ENCODE results near the gene VMO1.

VMO1 gene

DNA sequence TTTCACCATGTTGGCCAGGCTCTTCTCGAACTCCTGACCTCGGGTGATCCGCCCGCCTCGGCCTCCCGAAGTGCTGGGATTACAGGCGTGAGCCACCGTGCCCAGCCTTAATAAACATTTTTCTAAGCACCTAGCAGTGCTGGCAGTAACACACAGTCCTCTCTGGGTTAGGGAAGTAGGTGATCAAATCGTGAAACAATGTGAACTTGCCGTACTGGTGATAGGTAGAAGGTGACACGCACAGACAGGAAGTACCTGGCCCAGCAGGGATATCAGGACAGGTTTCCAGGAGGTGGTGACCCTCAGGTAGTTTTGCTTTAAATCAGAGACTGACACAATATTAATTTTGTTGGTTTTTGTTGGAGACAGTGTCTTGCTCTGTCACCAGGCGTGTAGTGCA lies 25.3 kb upstream of the VMO1 start:
- Mint-ChIP-seq H3K27ac (no peak overlapping the region), H3K9me3 (no peaks in the 10 kb centered on the region), H3K27me3 (ENCODE audit: low read depth) (no peaks in the 10 kb centered on the region), H3K4me1 (peaks cover 6% of the 10 kb centered on the region), H3K36me3 (ENCODE audit: low read depth) (peaks cover 29% of the 10 kb centered on the region), H3K4me3 (peak overlapping the region in 1 of 3 experiments; percentile 43)
- TF ChIP-seq, protein P1, sequence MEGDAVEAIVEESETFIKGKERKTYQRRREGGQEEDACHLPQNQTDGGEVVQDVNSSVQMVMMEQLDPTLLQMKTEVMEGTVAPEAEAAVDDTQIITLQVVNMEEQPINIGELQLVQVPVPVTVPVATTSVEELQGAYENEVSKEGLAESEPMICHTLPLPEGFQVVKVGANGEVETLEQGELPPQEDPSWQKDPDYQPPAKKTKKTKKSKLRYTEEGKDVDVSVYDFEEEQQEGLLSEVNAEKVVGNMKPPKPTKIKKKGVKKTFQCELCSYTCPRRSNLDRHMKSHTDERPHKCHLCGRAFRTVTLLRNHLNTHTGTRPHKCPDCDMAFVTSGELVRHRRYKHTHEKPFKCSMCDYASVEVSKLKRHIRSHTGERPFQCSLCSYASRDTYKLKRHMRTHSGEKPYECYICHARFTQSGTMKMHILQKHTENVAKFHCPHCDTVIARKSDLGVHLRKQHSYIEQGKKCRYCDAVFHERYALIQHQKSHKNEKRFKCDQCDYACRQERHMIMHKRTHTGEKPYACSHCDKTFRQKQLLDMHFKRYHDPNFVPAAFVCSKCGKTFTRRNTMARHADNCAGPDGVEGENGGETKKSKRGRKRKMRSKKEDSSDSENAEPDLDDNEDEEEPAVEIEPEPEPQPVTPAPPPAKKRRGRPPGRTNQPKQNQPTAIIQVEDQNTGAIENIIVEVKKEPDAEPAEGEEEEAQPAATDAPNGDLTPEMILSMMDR (IDR thresholded peaks at IDR 0.05; ENCODE audit: unreplicated experiment in 3 of 3) = no peak

DNA sequence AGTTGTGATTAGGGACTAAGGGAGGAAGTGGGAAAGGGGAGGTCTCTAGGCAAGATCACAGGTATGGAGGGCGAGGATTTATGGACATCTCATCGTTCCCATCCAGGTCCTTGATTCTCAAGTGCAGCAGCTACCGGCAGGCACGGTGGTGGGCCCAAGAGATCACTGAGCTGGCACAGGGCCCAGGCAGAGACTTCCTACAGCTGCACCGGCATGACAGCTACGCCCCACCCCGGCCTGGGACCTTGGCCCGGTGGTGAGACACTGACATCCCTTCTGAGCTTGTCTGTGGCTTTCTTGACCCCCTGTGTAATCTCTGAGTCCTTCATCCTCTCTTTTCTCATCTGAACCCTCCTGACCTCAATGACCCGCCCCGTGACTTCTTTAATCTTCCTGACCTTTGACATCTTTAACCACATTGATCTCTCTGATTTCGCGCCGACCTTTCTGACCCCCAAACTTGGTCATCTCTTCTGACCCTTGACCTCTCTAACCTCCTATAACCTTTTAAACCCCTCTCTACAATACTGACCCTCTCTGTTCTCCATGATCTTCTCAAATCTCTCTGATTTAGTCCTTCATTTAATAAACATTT lies 24.6 kb upstream of the VMO1 start:
- peak overlapping the region in 1 of 3 experiments; percentile 39 for H3K27ac Mint-ChIP-seq
- H3K27me3 Mint-ChIP-seq (ENCODE audit: low read depth) = no peaks in the 10 kb centered on the region
- H3K4me1 Mint-ChIP-seq = peaks cover 11% of the 10 kb centered on the region
- TF ChIP-seq, protein P1 (IDR thresholded peaks at IDR 0.05; ENCODE audit: unreplicated experiment in 3 of 3) = no peak
- H3K4me3 Mint-ChIP-seq = peak overlapping the region; percentile 38 to 68 (median 47)
- H3K36me3 Mint-ChIP-seq (ENCODE audit: low read depth) = peaks cover 29% of the 10 kb centered on the region
- no peaks in the 10 kb centered on the region for H3K9me3 Mint-ChIP-seq

DNA sequence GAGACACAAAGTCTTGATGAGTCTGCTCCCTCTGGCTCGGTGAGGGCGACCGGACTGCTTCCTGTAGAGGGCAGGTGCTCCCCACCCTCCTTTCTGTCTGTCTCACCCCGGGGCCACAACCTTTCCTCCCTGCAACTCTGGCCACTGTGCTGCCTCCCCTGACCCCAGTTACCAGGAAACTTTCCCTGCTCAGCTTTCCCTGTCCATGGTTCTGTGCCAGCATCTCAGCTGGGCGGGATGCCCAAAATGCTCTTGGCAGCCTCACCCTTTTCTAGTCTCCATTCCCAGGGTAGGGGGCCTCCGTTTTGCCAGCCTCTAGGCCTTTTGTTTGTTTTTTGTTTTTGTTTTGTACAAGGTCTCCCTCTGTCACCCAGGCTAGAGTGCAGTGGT lies 22.2 kb upstream of the VMO1 start:
- H3K4me1 Mint-ChIP-seq = peaks cover 11% of the 10 kb centered on the region
- H3K4me3 Mint-ChIP-seq = peak overlapping the region; percentile 91 to 93 (median 92)
- TF ChIP-seq, protein P1 (IDR thresholded peaks at IDR 0.05; ENCODE audit: unreplicated experiment in 3 of 3) = no peak
- peak overlapping the region; percentile 65 to 83 (median 71) for H3K27ac Mint-ChIP-seq
- peaks cover 20% of the 10 kb centered on the region for H3K36me3 Mint-ChIP-seq (ENCODE audit: low read depth)
- H3K27me3 Mint-ChIP-seq (ENCODE audit: low read depth) = no peaks in the 10 kb centered on the region
- no peaks in the 10 kb centered on the region for H3K9me3 Mint-ChIP-seq

DNA sequence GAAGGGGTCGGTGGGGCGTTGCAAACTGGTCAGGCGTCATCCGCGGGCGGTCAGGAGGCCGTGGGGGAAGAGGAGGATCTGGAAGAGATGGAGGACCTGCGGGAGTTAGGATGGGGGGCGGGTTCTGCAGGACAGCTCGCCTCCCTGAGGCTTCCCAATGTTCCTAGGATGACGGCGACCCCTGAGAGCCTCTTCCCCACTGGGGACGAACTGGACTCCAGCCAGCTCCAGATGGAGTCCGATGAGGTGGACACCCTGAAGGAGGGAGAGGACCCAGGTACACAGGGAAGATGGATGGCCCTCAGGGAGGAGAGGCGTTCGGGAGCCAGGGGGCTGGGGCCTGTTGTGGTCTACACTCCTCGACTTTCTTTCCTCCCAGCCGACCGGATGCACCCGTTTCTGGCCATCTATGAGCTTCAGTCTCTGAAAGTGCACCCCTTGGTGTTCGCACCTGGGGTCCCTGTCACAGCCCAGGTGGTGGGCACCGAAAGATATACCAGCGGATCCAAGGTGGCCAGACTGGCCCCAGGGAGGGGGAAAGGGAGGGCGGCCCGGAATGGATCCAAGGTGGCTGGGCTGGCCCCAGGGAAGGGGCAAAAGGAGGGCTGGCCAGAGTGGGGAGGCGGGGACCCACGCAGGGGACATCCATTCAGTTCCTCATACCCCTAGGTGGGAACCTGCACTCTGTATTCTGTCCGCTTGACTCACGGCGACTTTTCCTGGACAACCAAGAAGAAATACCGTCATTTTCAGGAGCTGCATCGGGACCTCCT lies 21.6 kb upstream of the VMO1 start:
- TF ChIP-seq, protein P1 (IDR thresholded peaks at IDR 0.05; ENCODE audit: unreplicated experiment in 3 of 3) = no peak
- H3K9me3 Mint-ChIP-seq = no peaks in the 10 kb centered on the region
- peaks cover 11% of the 10 kb centered on the region for H3K4me1 Mint-ChIP-seq
- H3K27me3 Mint-ChIP-seq (ENCODE audit: low read depth) = no peaks in the 10 kb centered on the region
- peak overlapping the region; percentile 91 to 93 (median 92) for H3K4me3 Mint-ChIP-seq
- H3K36me3 Mint-ChIP-seq (ENCODE audit: low read depth) = peaks cover 20% of the 10 kb centered on the region
- H3K27ac Mint-ChIP-seq = peak overlapping the region; percentile 65 to 83 (median 68)

DNA sequence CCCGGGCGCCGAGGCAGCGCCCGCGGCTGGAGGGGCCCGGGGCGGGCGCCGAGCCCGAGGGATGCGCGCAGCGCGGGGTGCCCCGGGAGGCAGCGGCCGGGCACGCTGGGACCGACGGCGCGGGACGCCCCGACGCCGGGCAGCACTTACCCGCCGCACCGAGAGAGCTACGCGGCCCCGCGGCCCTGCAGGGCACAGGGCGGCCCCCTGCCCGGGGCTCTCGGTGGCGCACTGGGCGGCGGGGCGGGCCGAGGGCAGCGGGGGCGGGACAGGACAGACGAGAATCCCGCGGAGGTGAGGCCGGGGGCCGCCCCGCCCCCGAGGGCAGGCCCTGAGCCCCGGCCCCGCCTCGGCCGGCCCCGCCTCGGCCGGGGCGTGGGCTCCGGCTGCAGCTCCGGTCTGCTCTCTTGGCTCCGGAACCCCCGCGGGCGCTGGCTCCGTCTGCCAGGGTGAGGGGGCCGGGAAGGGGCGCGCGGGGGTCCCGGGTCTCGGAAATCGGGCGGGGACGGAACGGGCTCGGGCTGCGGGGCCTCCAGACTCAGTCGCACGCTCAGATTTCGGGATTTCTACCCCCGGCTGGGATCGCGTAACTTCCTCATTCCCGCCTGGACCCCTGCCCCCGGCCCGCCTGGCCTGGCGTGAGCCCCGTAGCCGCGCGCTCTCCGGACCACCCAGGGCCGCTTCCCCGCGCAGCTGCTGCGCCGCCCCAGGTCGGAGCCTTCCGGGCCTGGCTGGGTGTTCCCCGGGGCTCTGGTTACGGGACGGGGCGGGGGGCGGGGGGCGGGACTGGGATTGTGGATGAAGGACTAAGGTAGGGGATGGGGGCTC lies 20.8 kb upstream of the VMO1 start, which contains the start of gene PLD2:
TSS of gene PLD2 (plus strand) at position 376 of the 828 bp plus-strand sequence. CDS start 621 bp downstream, outside the sequence.
- TF ChIP-seq, protein P1 (IDR thresholded peaks at IDR 0.05; ENCODE audit: unreplicated experiment in 3 of 3) = no peak
- Mint-ChIP-seq H3K27me3 (ENCODE audit: low read depth) (no peaks in the 10 kb centered on the region), H3K4me3 (peak within 1 kb of the TSS; percentile 91 to 93 (median 92)), H3K27ac (peak within 1 kb of the TSS; percentile 38 to 80 (median 68)), H3K9me3 (no peaks in the 10 kb centered on the region), H3K36me3 (ENCODE audit: low read depth) (peaks cover 20% of the 10 kb centered on the region), H3K4me1 (peaks cover 11% of the 10 kb centered on the region)

All from nephron (organoid).